ENCODE data around the gene GPR173. TPM values are rescaled to one million over a fixed set of nuclear protein-coding genes. Genes with fewer than 3 reads are reported as not detected.

Gene GPR173
- total and polyA plus RNA-seq, 8 donors, result 0.44 to 7.5 (median 0.77) TPM; not detected in 4

- 46 to 68% (median 67%) methylated on average over 6 of the region's 6 CpGs for WGBS, 5 donors
- no peak for DNase-seq
- no peaks in the 10 kb centered on the region for H3K36me3 ChIP-seq
- TF ChIP-seq CTCF (IDR thresholded peaks at IDR 0.05) (no peak), POLR2A (IDR thresholded peaks at IDR 0.05) (no peak), EP300 (IDR thresholded peaks at IDR 0.05) (no peak), POLR2AphosphoS5 (IDR thresholded peaks at IDR 0.05) (no peak)
- no peak overlapping the region for H3K4me3 ChIP-seq
- H3K27me3 ChIP-seq, result peaks cover 0 to 4% (median 0%) of the 10 kb centered on the region in 3 donors
- intact Hi-C loops (cut with DNase I; ENCODE audit: low total_unique reads), result no loop called here
- H3K4me1 ChIP-seq, result peaks cover 0 to 19% (median 2%) of the 10 kb centered on the region in 4 donors
- no peaks in the 10 kb centered on the region for H3K9me3 ChIP-seq
- peak overlapping the region in 4 of 5 donors; percentile 70 to 85 (median 77) for H3K27ac ChIP-seq
These were observed 24.6 kb downstream of the GPR173 start for GRCh38 chrX:53073115-53073586.

GRCh38 chrX:53075011-53075410, 26.4 kb downstream of the GPR173 start:
- no peak for DNase-seq
- Histone ChIP-seq H3K4me3 (no peak overlapping the region), H3K27ac (no peak overlapping the region), H3K9me3 (no peaks in the 10 kb centered on the region), H3K4me1 (peaks cover 0 to 19% (median 2%) of the 10 kb centered on the region in 4 donors), H3K27me3 (no peaks in the 10 kb centered on the region), H3K36me3 (no peaks in the 10 kb centered on the region)
- WGBS, 5 donors, result 68 to 78% (median 76%) methylated on average over 6 to 7 of the region's 7 CpGs
- intact Hi-C loops (cut with DNase I; ENCODE audit: low total_unique reads), result no loop called here
- TF ChIP-seq POLR2A (IDR thresholded peaks at IDR 0.05) (no peak), POLR2AphosphoS5 (IDR thresholded peaks at IDR 0.05) (no peak), EP300 (IDR thresholded peaks at IDR 0.05) (no peak), CTCF (IDR thresholded peaks at IDR 0.05) (no peak)

GRCh38 chrX:53076671-53077070, 28.1 kb downstream of the GPR173 start:
- no peaks in the 10 kb centered on the region for H3K9me3 ChIP-seq
- H3K36me3 ChIP-seq, result no peaks in the 10 kb centered on the region
- H3K4me3 ChIP-seq, result no peak overlapping the region
- H3K27me3 ChIP-seq, result no peaks in the 10 kb centered on the region
- intact Hi-C loops (cut with DNase I; ENCODE audit: low total_unique reads), result no loop called here
- H3K4me1 ChIP-seq, result peaks cover 0 to 16% (median 1%) of the 10 kb centered on the region in 4 donors
- no peak overlapping the region for H3K27ac ChIP-seq
- 90 to 98% (median 95%) methylated on average over 20 to 21 of the region's 21 CpGs for WGBS, 5 donors
- DNase-seq, result peak in 1 of 2 donors; percentile 6
- TF ChIP-seq POLR2AphosphoS5 (IDR thresholded peaks at IDR 0.05) (no peak), EP300 (IDR thresholded peaks at IDR 0.05) (no peak), POLR2A (IDR thresholded peaks at IDR 0.05) (no peak), CTCF (IDR thresholded peaks at IDR 0.05) (no peak)

- no peak for DNase-seq
- H3K4me1 ChIP-seq, result peaks cover 0 to 8% (median 0%) of the 10 kb centered on the region in 4 donors
- 85 to 94% (median 91%) methylated on average over 17 to 27 of the region's 27 CpGs for WGBS, 5 donors
- no peak overlapping the region for H3K27ac ChIP-seq
- no peaks in the 10 kb centered on the region for H3K9me3 ChIP-seq
- no peaks in the 10 kb centered on the region for H3K27me3 ChIP-seq
- no peak for TF ChIP-seq CTCF (IDR thresholded peaks at IDR 0.05)
- no peak for TF ChIP-seq POLR2AphosphoS5 (IDR thresholded peaks at IDR 0.05)
- no peak for TF ChIP-seq POLR2A (IDR thresholded peaks at IDR 0.05)
- no peak for TF ChIP-seq EP300 (IDR thresholded peaks at IDR 0.05)
- H3K36me3 ChIP-seq, result no peaks in the 10 kb centered on the region
- intact Hi-C loops (cut with DNase I; ENCODE audit: low total_unique reads), result no loop called here
- no peak overlapping the region for H3K4me3 ChIP-seq
These were observed 28.9 kb downstream of the GPR173 start for GRCh38 chrX:53077207-53078197.
